Effector memory CD4-positive, alpha-beta T cell (primary cell): Measurements from ENCODE around the gene IFT81.

Source experiments
- DNase-seq, 3 donors: peaks; one replicate each; pipeline ENCODE4 v3.0.0-alpha.2; 2020
- H3K27ac ChIP-seq: 2 replicates; pipeline ENCODE4 v1.7.0; 2013; ENCODE audit warnings: mild to moderate bottlenecking, low read length, moderate library complexity; ENCODE audit not compliant: insufficient read depth, poor library complexity, severe bottlenecking
- H3K27me3 ChIP-seq: replicated peaks from 2 replicates; pipeline ENCODE4 v1.7.0; 2013; ENCODE audit warnings: mild to moderate bottlenecking, low read length; ENCODE audit not compliant: insufficient read depth, control insufficient read depth, poor library complexity, severe bottlenecking
- H3K36me3 ChIP-seq: 2 replicates; pipeline ENCODE4 v1.7.0; 2013; ENCODE audit warnings: mild to moderate bottlenecking, low read length, moderate library complexity; ENCODE audit not compliant: control insufficient read depth, insufficient read depth
- H3K4me1 ChIP-seq: 2 replicates; pipeline ENCODE4 v1.7.0; 2013; ENCODE audit warnings: low read length, mild to moderate bottlenecking; ENCODE audit not compliant: control insufficient read depth, insufficient read depth, poor library complexity, severe bottlenecking
- H3K4me3 ChIP-seq: 2 replicates; pipeline ENCODE4 v1.7.0; 2013; ENCODE audit warnings: low read length, low read depth, mild to moderate bottlenecking; ENCODE audit not compliant: insufficient read depth, poor library complexity, severe bottlenecking
- H3K9me3 ChIP-seq: 2 replicates; pipeline ENCODE4 v1.7.0; 2013; ENCODE audit warnings: mild to moderate bottlenecking, low read length, moderate library complexity; ENCODE audit not compliant: control insufficient read depth

IFT81 gene

DNA sequence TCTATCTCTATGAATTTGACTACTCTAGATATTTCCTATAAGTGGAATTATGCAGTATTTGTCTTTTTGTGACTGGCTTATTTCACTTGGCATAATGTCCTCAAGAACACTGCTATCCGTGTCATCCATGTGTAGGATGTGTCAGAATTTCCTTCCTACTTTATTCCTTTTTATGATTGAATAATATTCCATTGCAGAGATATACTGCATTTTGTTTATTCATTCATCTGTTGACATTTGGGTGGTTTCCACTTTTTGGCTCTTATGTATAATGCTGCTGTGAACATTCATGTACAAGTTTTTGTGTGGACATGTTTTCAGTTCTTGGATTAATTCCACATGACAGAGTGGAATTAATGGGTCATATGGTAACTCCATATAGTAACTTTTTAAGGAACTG is 111.2 kb downstream of the IFT81 start:
- Histone ChIP-seq H3K4me1 (no peaks in the 10 kb centered on the region), H3K4me3 (no peak overlapping the region), H3K27me3 (no peaks in the 10 kb centered on the region), H3K36me3 (no peaks in the 10 kb centered on the region), H3K27ac (no peak overlapping the region), H3K9me3 (no peaks in the 10 kb centered on the region)
- no peak for DNase-seq

DNA sequence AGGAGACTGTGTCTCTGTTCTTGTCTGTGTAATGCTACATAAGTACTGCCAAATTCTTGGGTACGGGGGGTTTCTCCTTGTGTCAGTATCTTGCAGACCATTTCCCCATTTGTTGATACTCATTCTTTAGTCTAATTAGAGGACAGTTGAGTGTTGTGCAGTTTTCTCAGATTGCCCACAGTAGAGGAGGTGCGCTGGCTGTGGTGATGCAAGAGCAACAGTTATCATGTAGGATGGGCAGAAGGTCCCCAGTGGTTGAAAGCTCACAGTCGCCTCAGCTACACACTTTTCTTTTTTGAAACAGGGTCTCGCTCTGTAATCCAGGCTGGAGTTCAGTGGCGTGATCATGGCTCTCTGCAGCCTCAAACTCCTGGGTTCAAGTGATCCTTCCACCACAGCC is 119.1 kb downstream of the IFT81 start:
- H3K27ac ChIP-seq: no peak overlapping the region
- H3K9me3 ChIP-seq: no peaks in the 10 kb centered on the region
- H3K4me1 ChIP-seq: no peaks in the 10 kb centered on the region
- H3K27me3 ChIP-seq: no peaks in the 10 kb centered on the region
- no peaks in the 10 kb centered on the region for H3K36me3 ChIP-seq
- DNase-seq: no peak
- no peak overlapping the region for H3K4me3 ChIP-seq

DNA sequence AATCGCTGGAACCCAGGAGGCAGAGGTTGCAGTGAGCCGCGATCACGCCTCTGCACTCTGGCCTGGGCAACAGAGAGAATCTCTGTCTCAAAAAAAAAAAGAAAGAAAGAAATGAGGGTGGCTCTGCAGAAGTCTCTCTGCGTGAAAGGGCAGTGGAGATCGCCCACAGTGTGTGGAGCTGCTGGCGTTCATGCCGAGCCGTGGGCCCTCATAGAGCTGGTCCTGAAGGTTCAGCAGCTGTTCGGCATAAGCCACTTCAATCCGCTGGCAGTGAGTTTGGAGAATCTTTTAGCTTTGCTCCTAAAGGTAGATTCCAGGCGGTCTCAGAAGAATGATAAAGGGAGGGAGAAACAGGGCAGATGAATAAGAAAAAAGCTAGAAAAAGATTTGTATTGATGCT is 120.2 kb downstream of the IFT81 start:
- DNase-seq: no peak
- H3K36me3 ChIP-seq: no peaks in the 10 kb centered on the region
- H3K4me3 ChIP-seq: no peak overlapping the region

DNA sequence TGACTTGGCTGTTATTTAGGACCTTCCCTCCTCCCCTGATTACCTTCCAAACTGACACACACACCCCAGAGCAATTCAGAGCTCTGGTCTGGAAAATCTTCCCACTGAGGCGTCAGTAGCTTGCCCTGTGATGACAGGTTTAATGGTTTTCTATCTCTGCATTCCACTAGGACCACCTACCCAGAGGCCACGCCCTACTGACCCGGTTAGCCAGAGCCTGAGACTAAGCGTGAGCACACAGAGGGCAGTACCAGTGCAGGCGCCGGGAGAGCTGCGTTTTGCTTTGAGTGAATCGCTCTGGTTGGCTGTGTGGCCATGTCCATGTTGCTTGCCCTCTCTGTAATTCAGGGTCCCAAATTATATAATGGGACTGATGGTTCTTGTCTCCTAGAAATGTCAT is 120.7 kb downstream of the IFT81 start:
- Histone ChIP-seq H3K9me3 (no peaks in the 10 kb centered on the region), H3K27me3 (no peaks in the 10 kb centered on the region), H3K4me1 (no peaks in the 10 kb centered on the region), H3K4me3 (no peak overlapping the region), H3K36me3 (no peaks in the 10 kb centered on the region), H3K27ac (no peak overlapping the region)
- no peak for DNase-seq

More for the DNA sequence above, 120.2 kb downstream of the IFT81 start:
- Histone ChIP-seq H3K9me3 (no peaks in the 10 kb centered on the region), H3K4me1 (no peaks in the 10 kb centered on the region), H3K27me3 (no peaks in the 10 kb centered on the region), H3K27ac (no peak overlapping the region)

DNA sequence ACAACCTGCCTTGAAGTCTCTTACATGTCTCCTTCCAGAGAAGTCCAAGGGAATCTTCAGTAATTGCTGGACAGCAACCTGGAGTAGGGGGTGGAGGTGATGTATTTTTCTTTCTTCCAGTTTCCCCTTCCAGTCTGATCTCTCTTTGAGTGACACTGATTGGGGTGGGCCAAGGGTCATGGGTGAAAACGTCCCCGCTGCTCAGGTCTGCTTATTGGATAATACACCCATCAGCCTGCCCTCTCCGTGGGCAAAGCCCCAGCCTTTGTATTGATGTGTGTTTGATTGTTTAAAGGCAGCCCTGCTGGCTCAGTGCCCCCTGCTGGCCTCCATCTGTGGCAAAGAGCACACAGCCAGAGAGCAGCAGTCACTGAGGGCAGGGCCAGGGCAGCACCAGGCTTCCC is 121.2 kb downstream of the IFT81 start:
- no peaks in the 10 kb centered on the region for H3K36me3 ChIP-seq
- H3K27me3 ChIP-seq: no peaks in the 10 kb centered on the region
- no peak overlapping the region for H3K27ac ChIP-seq
- no peaks in the 10 kb centered on the region for H3K4me1 ChIP-seq
- no peak overlapping the region for H3K4me3 ChIP-seq
- DNase-seq: peak; percentile 4 to 21 (median 5)
- H3K9me3 ChIP-seq: no peaks in the 10 kb centered on the region

DNA sequence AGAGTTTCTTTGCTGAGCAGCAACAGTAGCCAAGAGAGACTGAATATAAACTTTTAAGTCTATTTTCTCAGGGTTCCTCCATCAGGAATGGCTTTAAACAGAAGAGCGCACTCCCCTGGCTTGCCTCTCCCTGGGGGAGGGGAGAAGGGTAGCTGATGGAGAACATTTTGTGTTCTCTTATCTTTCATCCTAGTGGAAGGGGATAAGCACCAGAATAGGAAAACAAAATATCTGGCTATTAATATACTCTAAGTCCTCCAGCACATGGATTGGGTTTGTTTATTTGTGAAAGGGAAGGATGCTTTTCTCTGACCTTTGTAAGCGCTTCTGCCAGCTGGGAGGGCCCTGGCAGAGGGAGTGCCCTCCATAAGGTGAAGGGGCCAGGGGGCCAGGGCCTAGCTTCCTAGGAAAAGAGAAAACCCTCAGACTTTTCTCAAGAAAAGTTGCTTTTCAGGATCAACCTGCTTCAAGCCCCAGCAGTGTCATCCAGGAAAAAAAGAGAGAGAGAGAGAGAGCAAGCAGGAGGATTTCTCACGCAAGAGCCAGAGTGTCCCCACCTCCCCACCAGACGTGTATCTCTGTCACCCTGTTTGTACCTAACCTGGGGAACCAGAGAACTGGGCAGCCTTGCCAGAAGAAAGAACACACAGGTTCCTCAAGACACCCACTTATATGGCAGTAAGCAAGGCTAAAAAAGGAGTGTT is 122.6 kb downstream of the IFT81 start:
- DNase-seq: no peak
- Histone ChIP-seq H3K4me1 (no peaks in the 10 kb centered on the region), H3K4me3 (no peak overlapping the region), H3K36me3 (no peaks in the 10 kb centered on the region), H3K9me3 (no peaks in the 10 kb centered on the region), H3K27me3 (no peaks in the 10 kb centered on the region), H3K27ac (no peak overlapping the region)

DNA sequence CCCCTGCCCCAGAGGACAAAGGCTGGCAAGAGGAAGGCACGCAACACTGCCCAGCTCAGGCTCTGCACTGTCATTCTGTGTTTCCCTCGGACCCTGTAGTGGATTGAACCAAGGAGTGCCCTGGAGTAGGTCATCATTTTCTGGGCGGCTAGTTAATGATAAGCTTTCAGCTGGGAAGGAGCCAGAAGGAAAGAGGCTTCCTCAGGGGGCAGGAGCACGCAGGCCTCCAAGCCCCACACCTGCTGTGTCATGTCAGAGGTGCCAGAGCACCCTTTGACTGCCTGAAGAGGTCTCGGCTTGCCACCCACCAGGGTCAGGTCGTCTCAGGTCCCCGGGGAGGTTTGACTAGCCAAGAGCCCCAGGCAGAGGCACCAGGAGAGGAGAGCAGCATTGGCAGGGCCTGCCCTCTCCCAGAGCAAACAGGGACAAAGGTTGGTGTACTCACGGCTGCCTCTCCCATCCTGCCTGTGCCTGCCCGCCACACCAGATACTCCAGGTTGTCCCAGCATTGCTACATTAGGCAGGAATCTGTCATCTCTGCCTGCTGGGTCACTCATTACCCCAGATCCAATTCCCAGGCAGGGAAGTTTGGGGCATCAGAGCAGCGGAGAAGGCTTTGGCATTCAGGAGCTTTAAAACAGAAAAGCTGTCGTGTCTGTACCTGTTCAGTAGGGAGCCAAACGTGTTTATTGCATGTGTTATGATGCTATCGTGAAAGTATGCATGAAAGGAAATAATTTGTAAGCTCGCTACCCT is 123.4 kb downstream of the IFT81 start:
- no peak overlapping the region for H3K27ac ChIP-seq
- H3K36me3 ChIP-seq: no peaks in the 10 kb centered on the region
- H3K27me3 ChIP-seq: no peaks in the 10 kb centered on the region
- H3K9me3 ChIP-seq: no peaks in the 10 kb centered on the region
- no peak overlapping the region for H3K4me3 ChIP-seq
- H3K4me1 ChIP-seq: no peaks in the 10 kb centered on the region
- no peak for DNase-seq

DNA sequence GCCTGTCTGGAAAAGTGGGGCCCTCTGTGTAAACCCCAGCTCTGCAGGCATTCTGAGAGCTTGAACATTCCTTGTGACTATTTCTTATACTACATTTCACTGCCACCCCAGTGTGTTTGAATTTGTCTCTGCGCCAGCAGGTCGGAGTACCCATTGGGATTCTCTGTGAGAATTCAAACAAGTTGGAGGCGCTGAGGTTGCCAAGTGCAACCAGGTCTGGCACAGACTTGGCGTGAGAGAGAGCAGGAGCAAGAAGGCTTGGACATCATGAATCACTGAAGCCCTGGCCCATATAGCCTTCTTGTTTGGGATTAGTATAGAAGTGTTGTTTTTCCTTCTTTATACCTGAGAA is 123.9 kb downstream of the IFT81 start:
- Histone ChIP-seq H3K4me3 (no peak overlapping the region), H3K27me3 (no peaks in the 10 kb centered on the region), H3K4me1 (no peaks in the 10 kb centered on the region), H3K36me3 (no peaks in the 10 kb centered on the region), H3K9me3 (no peaks in the 10 kb centered on the region), H3K27ac (no peak overlapping the region)
- no peak for DNase-seq

DNA sequence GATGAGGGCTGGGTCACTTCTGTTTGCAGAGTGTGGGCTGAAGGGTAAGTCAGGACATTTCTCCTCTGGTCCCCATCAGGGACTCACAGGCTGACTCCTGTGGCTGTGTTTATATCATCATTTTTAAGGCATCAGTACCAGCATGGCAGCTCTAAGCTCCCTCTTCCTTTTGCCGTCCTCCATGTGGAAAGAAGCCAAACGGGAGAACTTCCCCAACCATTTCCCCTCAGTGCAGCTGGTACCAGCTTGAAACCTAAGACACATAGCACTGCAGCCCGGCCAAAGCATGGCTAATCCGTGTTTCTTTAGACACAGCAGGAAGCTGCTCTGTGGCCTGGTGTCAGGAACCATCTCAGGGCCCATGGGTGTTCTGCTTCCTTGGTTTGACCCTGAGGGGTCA is 124.9 kb downstream of the IFT81 start:
- Histone ChIP-seq H3K36me3 (no peaks in the 10 kb centered on the region), H3K27me3 (no peaks in the 10 kb centered on the region), H3K9me3 (no peaks in the 10 kb centered on the region), H3K4me1 (no peaks in the 10 kb centered on the region), H3K27ac (no peak overlapping the region), H3K4me3 (no peak overlapping the region)
- no peak for DNase-seq

DNA sequence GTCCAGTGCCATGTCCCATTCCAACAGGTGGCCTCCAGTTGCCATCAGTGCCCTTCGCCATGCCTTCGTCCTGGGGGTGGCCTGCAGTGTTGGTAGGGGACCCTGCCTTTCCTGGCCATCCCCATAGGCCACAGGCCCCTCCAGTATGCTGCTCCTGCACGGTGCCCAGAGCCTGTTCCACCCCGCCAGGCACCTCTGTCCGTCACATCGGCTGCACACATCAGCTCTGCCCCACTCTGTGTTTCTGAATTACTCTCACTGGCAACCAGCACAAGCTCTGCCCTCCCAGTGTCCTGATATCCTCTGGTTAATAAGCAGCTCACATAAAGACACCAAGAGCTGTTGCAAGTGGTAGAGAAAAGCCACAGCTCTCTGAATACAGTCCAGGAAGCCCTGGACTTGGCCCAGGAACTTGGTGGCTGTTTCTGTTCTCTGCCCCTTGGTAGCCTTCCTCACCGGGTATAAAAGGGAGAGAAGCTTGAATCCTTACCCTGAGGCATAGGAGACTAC is 125.6 kb downstream of the IFT81 start:
- H3K4me3 ChIP-seq: no peak overlapping the region
- DNase-seq: no peak
- H3K4me1 ChIP-seq: no peaks in the 10 kb centered on the region
- no peak overlapping the region for H3K27ac ChIP-seq
- no peaks in the 10 kb centered on the region for H3K27me3 ChIP-seq
- H3K9me3 ChIP-seq: no peaks in the 10 kb centered on the region
- no peaks in the 10 kb centered on the region for H3K36me3 ChIP-seq
